HG03520 (cell line): ENCODE data around the gene GRID2.
A peak's percentile ranks its signal among the peaks of the same experiment; 100 is the strongest.
"Not testable (repeated sequence)": the region's sequence is repeated elsewhere in the genome, so short reads cannot be mapped to it uniquely, and the experiment has no call there.

Experiments
- ATAC-seq: cut with Tn5 transposase; IDR thresholded peaks from one replicate; pipeline ENCODE4 v1.9.1; 2021; ENCODE audit warnings: mild to moderate bottlenecking, moderate library complexity; ENCODE audit not compliant: unreplicated experiment

The GRID2 gene

GRCh38 chr4:93646233-93646930 is 1342.6 kb downstream of the GRID2 start:
- peak; percentile 60 for ATAC-seq

- ATAC-seq = peak; percentile 52
Measured at GRCh38 chr4:93648258-93648657, 1344.5 kb downstream of the GRID2 start.

- ATAC-seq = no peak
Measured at GRCh38 chr4:93649828-93650227, 1346.1 kb downstream of the GRID2 start.

- ATAC-seq = no peak
Measured at GRCh38 chr4:93654211-93654610, 1350.4 kb downstream of the GRID2 start.

- peak; percentile 50 for ATAC-seq
Measured at GRCh38 chr4:93657527-93657926, 1353.8 kb downstream of the GRID2 start.

GRCh38 chr4:93658443-93658842 is 1354.7 kb downstream of the GRID2 start:
- ATAC-seq = no peak

GRCh38 chr4:93659629-93660028 is 1355.9 kb downstream of the GRID2 start:
- ATAC-seq = no peak

GRCh38 chr4:93660036-93660435 is 1356.3 kb downstream of the GRID2 start:
- ATAC-seq = no peak

GRCh38 chr4:93670434-93670833 is 1366.7 kb downstream of the GRID2 start:
- ATAC-seq = no peak

GRCh38 chr4:93671093-93671492 is 1367.3 kb downstream of the GRID2 start:
- no peak for ATAC-seq

- ATAC-seq = not testable (repeated sequence)
Measured at GRCh38 chr4:93676937-93677336, 1373.2 kb downstream of the GRID2 start.

GRCh38 chr4:93684571-93684970 is 1380.8 kb downstream of the GRID2 start:
- no peak for ATAC-seq

GRCh38 chr4:93687304-93687703 is 1383.5 kb downstream of the GRID2 start:
- no peak for ATAC-seq

GRCh38 chr4:93688978-93689377 is 1385.2 kb downstream of the GRID2 start:
- no peak for ATAC-seq

- no peak for ATAC-seq
Measured at GRCh38 chr4:93693141-93693540, 1389.4 kb downstream of the GRID2 start.

GRCh38 chr4:93698686-93699085 is 1394.9 kb downstream of the GRID2 start:
- no peak for ATAC-seq

- no peak for ATAC-seq
Measured at GRCh38 chr4:93700571-93700970, 1396.8 kb downstream of the GRID2 start.

- peak; percentile 83 for ATAC-seq
Measured at GRCh38 chr4:93710101-93710846, 1406.5 kb downstream of the GRID2 start.

- no peak for ATAC-seq
Measured at GRCh38 chr4:93710847-93711430, 1407.2 kb downstream of the GRID2 start.

- ATAC-seq = no peak
Measured at GRCh38 chr4:93718233-93718632, 1414.5 kb downstream of the GRID2 start.

GRCh38 chr4:93719552-93719951 is 1415.8 kb downstream of the GRID2 start:
- ATAC-seq = no peak

GRCh38 chr4:93722446-93722845 is 1418.7 kb downstream of the GRID2 start:
- ATAC-seq = no peak
